Bronchial epithelial cell (primary cell): Measurements from ENCODE around the gene PVRIG. TPM values are rescaled to one million over a fixed set of nuclear protein-coding genes. Genes with fewer than 3 reads are reported as not detected.
"Not testable (repeated sequence)": the region's sequence is repeated elsewhere in the genome, so short reads cannot be mapped to it uniquely, and the experiment has no call there.

Experiments used
- DNase-seq: peaks from one replicate; pipeline ENCODE4 v3.0.0-alpha.2; 2010; ENCODE audit warnings: low read depth
- FAIRE-seq: peaks from 2 replicates; lab custom pipeline; 2011; peaks lifted over from hg19 to GRCh38; lab: Jason Lieb, UNC
- H3K27me3 ChIP-seq: 2 replicates; pipeline ENCODE4 v1.5.1; 2011; ENCODE audit warnings: low read length; ENCODE audit not compliant: control insufficient read depth, insufficient read depth
- H3K36me3 ChIP-seq: 2 replicates; pipeline ENCODE4 v1.5.1; 2011; ENCODE audit warnings: low read length; ENCODE audit not compliant: control insufficient read depth, insufficient read depth
- H3K4me3 ChIP-seq: 2 replicates; pipeline ENCODE4 v1.5.1; 2011; ENCODE audit warnings: mild to moderate bottlenecking, low read depth, low read length, control low read depth
- total RNA-seq: library from RNA; depleted of rRNA; stranded (reverse); fragments of >200 nt; gene quantifications from 2 replicates; pipeline ENCODE4 v1.2.1, GENCODE V29; 2014
- TF ChIP-seq, protein P1 (sequence below): IDR thresholded peaks from 2 replicates; pipeline ENCODE4 v1.5.1; 2011; ENCODE audit warnings: mild to moderate bottlenecking, moderate library complexity, low read length, control low read depth, inconsistent platforms; ENCODE audit not compliant: insufficient read depth, severe bottlenecking

The PVRIG gene
- total RNA-seq, 1 donor from 2014 or later: not detected

DNA sequence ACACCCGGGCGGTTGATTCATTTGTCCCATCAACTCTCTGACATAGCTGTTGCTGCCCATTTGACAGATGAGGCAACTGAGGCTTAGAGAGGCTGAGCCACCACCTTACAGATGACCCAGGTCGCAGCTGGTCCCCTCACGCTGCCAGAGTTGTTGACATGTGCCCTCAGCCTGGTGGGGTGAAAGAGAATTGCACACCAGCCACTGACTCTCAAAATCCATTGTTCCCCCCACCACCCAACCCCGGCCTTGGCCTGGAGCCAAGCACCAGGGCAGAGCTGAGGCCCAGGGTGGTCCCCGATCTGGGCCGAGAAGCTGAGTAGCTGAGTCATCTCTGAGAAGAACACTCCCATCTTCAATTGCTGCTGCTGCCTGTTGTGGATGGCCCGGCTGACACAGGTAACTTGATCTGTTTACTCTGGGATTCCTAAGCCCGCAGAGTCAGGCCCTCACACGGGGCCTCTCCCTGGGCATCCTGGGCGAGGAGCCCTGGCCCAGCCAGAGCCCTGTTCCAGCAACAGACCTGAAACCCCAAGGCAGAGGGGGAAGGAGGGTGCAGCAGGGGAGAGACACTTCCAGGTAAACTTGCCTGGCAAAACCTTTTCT is 27.5 kb downstream of the PVRIG start:
- TF ChIP-seq, protein P1, sequence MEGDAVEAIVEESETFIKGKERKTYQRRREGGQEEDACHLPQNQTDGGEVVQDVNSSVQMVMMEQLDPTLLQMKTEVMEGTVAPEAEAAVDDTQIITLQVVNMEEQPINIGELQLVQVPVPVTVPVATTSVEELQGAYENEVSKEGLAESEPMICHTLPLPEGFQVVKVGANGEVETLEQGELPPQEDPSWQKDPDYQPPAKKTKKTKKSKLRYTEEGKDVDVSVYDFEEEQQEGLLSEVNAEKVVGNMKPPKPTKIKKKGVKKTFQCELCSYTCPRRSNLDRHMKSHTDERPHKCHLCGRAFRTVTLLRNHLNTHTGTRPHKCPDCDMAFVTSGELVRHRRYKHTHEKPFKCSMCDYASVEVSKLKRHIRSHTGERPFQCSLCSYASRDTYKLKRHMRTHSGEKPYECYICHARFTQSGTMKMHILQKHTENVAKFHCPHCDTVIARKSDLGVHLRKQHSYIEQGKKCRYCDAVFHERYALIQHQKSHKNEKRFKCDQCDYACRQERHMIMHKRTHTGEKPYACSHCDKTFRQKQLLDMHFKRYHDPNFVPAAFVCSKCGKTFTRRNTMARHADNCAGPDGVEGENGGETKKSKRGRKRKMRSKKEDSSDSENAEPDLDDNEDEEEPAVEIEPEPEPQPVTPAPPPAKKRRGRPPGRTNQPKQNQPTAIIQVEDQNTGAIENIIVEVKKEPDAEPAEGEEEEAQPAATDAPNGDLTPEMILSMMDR: no peak
- FAIRE-seq: no peak
- H3K27me3 ChIP-seq: no peaks in the 10 kb centered on the region

DNA sequence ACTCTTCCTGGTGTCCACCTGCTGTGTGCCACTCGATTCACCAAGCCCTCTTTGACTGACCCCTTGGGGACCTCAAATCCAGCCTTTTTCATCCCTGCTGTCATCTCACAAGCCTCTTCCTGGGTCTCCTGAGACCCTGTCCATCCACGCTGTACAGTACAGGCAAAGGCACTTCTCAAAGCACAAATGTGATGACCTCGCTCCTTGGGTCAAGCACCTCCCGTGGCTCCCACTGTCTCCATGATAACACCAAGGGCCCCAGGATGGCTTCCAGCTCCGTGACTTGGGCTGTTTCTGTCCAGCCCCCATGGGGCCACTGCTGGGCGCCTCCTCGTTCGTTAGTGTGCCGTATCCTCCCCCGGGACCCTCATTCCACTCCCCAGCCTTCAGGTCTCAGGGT is 28.7 kb downstream of the PVRIG start:
- no peak overlapping the region for H3K4me3 ChIP-seq
- H3K27me3 ChIP-seq: no peaks in the 10 kb centered on the region
- TF ChIP-seq, protein P1: no peak
- DNase-seq (no peak), FAIRE-seq (no peak)
- no peaks in the 10 kb centered on the region for H3K36me3 ChIP-seq

More for the DNA sequence above, 27.5 kb downstream of the PVRIG start:
- no peak overlapping the region for H3K4me3 ChIP-seq
- DNase-seq: peak; percentile 92
- no peaks in the 10 kb centered on the region for H3K36me3 ChIP-seq

DNA sequence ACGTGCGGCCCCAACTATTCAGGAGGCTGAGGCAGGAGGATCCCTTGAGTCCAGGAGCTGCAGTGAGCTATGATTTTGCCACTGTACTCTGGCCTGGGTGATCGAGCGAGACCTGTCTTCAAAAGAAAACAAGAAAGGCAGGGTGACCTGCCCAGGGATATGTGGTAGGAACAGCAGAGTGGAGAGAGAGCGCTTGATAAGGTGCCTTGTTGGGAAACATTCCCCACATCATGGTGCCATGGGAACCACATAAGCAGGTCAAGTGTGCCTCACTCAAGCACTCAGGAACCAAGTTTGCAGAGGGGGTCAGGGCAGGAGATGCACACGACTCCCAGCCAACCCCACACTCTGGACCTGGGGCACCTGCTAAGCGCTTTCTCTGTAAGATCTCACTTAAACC is 37.3 kb downstream of the PVRIG start:
- no peak for FAIRE-seq
- no peak overlapping the region for H3K4me3 ChIP-seq
- TF ChIP-seq, protein P1: no peak
- DNase-seq: no peak
- no peaks in the 10 kb centered on the region for H3K36me3 ChIP-seq
- no peaks in the 10 kb centered on the region for H3K27me3 ChIP-seq

DNA sequence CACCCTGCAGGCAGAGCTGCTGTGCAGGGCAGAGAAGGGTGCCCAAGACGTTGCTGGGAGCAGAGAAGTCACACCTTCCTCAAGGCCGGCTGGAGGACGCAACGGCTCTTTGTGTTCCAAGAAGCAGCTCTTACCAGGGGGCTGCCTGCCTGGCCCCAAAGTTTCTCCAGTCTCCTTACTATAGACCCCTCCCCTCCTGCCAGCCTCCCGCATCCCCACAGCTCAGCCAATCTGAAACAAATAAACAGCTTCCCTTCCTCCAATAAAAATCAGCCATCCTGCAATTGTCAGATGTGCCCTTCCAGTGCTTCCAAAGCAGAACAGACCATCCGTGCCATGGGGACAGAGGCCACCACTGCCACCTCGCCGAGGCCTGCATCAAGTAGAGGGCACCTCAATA is 40.2 kb downstream of the PVRIG start:
- H3K27me3 ChIP-seq, DNase-seq, H3K4me3 ChIP-seq, FAIRE-seq, H3K36me3 ChIP-seq: not testable (repeated sequence)

DNA sequence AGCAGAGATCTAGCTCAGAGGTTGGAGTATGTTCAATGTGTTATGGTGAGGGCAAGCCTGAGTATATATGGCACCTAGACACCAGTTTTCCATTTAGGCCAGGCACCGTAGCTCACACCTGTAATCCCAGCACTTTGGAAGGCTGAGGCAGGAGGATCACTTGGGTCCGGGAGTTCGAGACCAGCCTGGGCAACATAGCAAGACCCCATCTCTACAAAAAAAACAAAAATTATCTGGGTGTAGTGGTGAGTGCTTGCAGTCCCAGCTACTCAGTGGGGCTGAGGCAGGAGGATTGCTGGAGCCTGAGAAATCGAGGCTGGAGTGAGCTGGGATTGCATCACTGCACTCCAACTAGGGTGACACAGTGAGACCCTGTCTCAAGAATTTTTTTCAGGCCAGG is 43.1 kb downstream of the PVRIG start:
- FAIRE-seq: not testable (repeated sequence)

DNA sequence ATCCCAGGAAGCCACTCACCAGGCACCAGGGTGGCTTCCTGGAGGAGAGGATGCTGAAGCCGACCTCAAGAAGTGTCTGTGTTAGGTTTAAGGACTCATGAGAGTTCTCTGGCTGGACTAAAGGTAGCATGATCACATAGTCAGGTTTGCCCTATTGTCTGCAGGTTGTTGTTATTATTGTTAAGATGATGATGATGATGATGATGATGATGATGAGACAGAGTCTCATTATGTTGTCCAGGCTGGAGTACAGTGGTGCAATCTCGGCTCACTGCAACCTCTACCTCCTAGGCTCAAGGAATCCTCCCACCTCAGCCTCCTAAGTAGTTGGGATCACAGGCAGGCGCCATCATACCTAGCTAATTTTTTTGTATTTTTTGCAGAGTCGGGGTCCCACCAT is 44.5 kb downstream of the PVRIG start:
- not testable (repeated sequence) for DNase-seq, H3K36me3 ChIP-seq, FAIRE-seq, H3K4me3 ChIP-seq, H3K27me3 ChIP-seq

More for the DNA sequence above, 43.1 kb downstream of the PVRIG start:
- H3K36me3 ChIP-seq, DNase-seq, H3K27me3 ChIP-seq, H3K4me3 ChIP-seq: not testable (repeated sequence)

DNA sequence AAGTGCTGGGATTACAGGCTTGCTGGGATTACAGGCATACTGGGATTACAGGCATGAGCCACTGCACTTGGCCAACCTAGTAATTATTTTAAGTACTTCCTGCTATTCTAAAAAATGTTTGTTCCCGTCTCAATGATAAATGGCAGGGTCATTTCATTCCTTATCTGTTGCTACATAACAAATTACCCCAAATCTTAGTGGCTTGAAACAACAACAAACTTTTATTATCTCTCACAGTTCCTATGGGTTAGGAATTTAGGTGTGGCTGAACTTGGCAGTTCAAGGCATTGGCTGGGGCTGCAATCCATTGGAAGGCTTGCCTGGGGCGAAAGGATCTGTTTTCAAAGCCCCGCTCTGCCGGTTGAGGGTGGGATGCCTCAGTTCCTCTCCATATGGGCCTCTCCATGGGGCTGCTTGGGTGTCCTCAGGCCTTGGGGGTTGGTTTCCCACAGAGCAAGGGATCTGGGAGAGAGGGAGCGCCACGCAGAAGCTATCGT is 45.0 kb downstream of the PVRIG start:
- not testable (repeated sequence) for H3K4me3 ChIP-seq, H3K27me3 ChIP-seq, H3K36me3 ChIP-seq, DNase-seq, FAIRE-seq

DNA sequence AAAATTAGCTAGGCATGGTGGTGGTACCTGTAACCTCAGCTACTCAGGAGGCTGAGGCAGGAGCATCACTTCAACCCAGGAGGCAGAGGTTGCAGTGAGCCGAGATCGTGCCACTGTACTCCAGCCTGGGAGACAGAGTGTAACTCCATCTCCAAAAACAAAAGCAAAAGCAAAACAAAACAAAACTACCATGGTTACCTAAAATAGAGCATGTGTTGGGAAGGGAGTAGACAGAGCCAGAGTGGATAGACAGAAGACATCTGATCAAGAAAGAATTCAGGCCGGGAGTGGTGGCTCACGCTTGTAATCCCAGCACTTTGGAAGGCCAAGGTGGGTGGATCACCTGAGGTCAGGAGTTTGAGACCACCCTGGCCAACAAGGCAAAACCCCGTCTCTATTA is 46.1 kb downstream of the PVRIG start:
- DNase-seq, FAIRE-seq, H3K36me3 ChIP-seq, H3K27me3 ChIP-seq, H3K4me3 ChIP-seq: not testable (repeated sequence)
